ENCODE measurements around the gene NLRP6. TPM values are rescaled to one million over a fixed set of nuclear protein-coding genes. Genes with fewer than 3 reads are reported as not detected.

NLRP6 gene
- total RNA-seq, 2 experiments from 2014 or later = 32.1 to 34.0 TPM

DNA sequence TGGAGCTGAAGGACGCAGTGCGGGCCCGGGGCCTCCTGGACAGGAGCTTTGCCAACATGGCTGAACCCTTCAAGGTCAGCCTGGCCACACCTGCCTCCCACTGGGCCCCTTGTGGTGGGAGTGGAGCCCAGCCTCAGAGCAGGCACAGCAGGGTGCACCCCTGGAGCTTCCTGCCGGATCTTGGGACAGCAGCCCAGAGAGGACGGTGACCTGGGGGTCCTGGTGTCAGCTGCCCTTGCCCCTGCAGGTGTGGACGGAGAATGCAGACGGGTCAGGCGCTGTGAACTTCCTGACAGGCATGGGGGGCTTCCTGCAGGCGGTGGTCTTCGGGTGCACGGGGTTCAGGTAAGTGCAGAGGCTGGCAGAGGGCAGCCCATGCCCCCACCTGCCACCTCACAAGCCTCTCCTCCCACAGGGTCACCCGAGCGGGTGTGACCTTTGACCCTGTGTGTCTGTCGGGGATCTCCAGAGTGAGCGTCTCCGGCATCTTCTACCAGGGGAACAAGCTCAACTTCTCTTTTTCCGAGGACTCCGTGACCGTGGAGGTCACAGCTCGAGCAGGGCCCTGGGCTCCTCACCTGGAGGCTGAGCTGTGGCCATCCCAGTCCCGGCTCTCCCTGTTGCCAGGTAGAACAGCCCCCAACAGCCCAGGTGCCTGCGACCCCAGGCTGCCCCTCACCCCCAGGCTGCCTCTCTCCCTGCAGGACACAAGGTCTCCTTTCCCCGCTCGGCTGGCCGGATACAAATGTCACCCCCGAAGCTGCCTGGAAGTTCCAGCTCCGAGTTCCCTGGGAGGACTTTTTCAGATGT lies 15.8 kb downstream of the NLRP6 start:
- DNase-seq (peak; percentile 29), ATAC-seq (ENCODE audit: low read depth) (no peak)
- H3K27me3 Mint-ChIP-seq = no peaks in the 10 kb centered on the region
- POLR2A ChIA-PET = interaction anchor here (0.6 to 13.4 kb wide), 8 partner anchors 14 to 282 kb away, joined by 3 to 264 read pairs (median 4); partner anchors contain the start of genes BET1L, NLRP6 and RIC8A
- no peaks in the 10 kb centered on the region for H3K9me3 Mint-ChIP-seq
- peak overlapping the region; percentile 71 for H3K4me3 Mint-ChIP-seq
- H3K27ac Mint-ChIP-seq = peak overlapping the region; percentile 76
- peaks cover 30% of the 10 kb centered on the region for H3K36me3 Mint-ChIP-seq
- peaks cover 46% of the 10 kb centered on the region for H3K4me1 Mint-ChIP-seq

DNA sequence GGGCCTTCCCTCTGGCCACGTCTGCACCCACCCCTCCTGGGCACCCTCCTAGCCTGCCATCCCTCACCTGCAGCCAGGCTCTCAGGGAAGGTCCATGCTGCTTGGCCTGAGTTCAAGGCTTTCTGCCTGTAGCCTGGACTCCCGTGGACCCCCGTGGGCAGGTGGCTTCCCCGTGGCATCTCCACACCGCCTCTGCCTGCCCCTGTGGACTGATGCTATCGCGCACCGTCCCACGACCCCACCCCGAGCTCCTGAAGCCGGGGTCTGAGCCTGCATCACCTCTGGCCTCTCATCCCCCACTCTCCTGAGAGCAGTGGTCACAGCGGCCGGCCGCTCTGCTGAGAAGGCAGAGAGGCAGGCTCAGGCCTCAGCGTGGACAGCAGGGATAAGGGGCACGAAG lies 16.6 kb downstream of the NLRP6 start:
- Mint-ChIP-seq H3K27ac (peak overlapping the region; percentile 76), H3K36me3 (peaks cover 29% of the 10 kb centered on the region), H3K9me3 (no peaks in the 10 kb centered on the region), H3K4me1 (peaks cover 47% of the 10 kb centered on the region), H3K4me3 (peak overlapping the region; percentile 71), H3K27me3 (no peaks in the 10 kb centered on the region)
- POLR2A ChIA-PET = interaction anchor here (0.6 to 13.4 kb wide), 7 partner anchors 8 to 281 kb away, joined by 3 to 264 read pairs (median 4); partner anchors contain the start of gene NLRP6
- ATAC-seq (ENCODE audit: low read depth) = no peak
- DNase-seq = peak; percentile 34

DNA sequence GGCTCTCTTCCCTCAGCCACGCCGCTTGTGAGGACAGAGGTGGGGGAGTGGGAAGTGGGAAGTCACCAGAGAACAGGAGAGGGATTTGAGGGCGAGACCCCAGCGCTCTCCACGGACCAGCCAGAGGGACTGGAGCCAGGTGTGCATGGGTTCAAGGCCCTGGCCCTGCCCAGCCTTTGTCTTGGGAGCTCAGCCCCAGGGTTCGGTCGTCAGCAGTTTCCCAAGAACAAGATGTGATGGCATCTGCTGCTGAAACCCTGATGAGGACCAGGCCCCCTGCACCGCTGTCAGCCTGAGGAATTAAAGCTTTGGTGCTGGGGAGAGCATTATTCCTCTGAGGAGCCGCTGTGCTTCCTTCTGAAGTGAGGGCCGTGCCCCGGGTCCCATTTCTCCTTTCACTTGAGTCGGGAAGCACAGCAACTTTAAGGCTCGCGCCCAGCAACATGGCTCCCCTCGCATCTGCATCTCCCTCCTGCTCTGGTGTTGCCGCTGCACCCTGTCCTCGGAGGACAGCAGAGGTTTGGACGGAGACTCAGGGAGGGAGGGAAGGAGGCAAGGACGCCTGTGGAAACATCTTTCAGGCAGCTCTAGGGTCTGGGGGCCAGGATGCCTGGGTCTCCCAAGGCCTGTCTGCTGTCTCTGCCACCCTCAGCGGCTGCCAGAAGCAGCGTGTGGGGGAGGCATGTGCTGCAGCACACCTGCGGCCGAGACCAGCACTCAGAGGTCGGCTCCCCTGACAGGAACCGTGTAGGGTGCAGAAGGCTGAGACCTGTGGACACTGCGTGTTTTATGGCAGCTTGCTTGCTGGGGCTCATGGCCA lies 17.4 kb downstream of the NLRP6 start:
- Mint-ChIP-seq H3K9me3 (no peaks in the 10 kb centered on the region), H3K27ac (peak overlapping the region; percentile 76), H3K4me3 (peak overlapping the region; percentile 71), H3K27me3 (peaks cover 5% of the 10 kb centered on the region), H3K4me1 (peaks cover 52% of the 10 kb centered on the region), H3K36me3 (peaks cover 23% of the 10 kb centered on the region)
- DNase-seq = peak; percentile 37
- POLR2A ChIA-PET = interaction anchor here (0.5 to 13.4 kb wide), 10 partner anchors 8 to 121 kb away, joined by 3 to 264 read pairs (median 4); partner anchors contain the start of genes IFITM2 and NLRP6
- ATAC-seq (ENCODE audit: low read depth) = no peak

DNA sequence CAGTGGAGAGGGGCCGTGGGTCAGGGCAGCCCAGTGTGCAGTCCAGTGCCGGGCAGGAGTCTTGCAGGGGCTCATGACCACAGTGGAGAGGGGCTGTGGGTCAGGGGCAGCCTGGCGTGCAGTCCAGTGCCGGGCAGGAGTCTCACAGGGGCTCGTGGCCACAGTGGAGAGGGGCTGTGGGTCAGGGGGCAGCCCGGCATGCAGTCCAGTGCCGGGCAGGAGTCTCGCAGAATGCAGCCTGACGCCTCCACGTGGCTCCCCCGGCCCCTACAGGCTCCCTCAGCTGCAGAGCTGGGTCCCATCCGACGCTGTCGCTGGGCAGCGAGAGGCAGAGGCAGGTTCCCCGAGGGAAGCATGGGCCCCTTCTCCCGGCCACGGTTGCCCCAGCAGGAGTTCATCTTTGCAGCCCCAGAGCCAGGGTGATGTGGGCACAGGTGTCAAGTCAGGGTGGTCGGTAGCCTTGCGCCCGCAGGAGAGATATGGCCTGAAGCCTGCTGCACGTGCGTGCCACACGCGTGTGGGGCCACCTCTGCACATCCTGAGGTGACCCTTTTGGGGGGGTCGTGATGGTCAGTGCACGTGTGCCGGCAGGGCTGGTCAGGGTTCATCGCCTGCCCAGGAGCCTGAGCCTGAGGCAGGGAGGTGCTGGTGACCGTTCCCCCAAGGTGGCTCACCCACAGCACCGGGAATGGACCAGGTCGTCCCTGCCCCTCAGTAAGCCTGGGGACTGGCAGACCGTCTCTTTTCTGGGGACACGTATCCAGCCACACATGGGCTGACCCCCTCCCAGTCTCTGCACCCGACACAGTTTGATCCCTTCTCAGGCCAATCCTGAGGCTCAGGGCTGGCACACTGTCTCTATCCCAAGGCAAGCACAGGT lies 18.2 kb downstream of the NLRP6 start:
- POLR2A ChIA-PET = interaction anchor here (0.5 to 13.4 kb wide), 6 partner anchors 8 to 59 kb away, joined by 3 to 264 read pairs (median 4); partner anchors contain the start of gene NLRP6
- Mint-ChIP-seq H3K27me3 (peaks cover 6% of the 10 kb centered on the region), H3K4me3 (peak overlapping the region; percentile 73), H3K9me3 (no peaks in the 10 kb centered on the region), H3K36me3 (peaks cover 15% of the 10 kb centered on the region), H3K27ac (peak overlapping the region; percentile 90), H3K4me1 (peaks cover 50% of the 10 kb centered on the region)
- ATAC-seq (ENCODE audit: low read depth) (no peak), DNase-seq (peak; percentile 51)

DNA sequence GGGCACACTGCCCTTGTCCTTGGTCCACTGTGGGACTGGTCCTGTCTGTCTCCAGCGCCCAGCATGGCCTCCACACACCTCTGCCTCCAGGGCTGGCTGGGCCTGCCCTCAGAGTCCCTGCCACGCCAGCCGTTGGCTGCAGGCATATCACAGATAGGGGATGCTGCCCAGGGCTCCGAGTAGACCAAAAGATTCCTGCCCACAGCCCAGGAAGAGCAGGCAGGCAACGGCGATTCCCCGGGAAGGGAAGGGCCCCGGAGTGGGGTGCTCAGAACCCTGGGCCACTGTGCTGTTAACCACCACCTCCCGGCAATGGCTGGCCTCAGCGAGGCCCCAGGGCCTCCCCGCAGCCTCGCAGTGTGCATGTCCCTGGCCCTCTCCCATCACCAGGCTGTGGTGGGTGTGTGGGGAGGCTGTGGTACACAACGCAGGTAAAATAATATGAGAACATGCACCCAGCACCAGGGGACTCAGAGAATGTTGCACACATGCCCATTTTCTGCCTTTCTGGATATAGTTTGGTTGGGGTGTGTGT lies 18.9 kb downstream of the NLRP6 start:
- H3K27ac Mint-ChIP-seq = peak overlapping the region; percentile 90
- POLR2A ChIA-PET = interaction anchor here (0.6 to 5.7 kb wide), 10 partner anchors 9 to 58 kb away, joined by 3 to 71 read pairs (median 7); partner anchors contain the start of genes IFITM2 and PGGHG
- H3K4me3 Mint-ChIP-seq = peak overlapping the region; percentile 73
- ATAC-seq (ENCODE audit: low read depth) (peak; percentile 1), DNase-seq (peak; percentile 75)
- no peaks in the 10 kb centered on the region for H3K9me3 Mint-ChIP-seq
- peaks cover 50% of the 10 kb centered on the region for H3K4me1 Mint-ChIP-seq
- H3K36me3 Mint-ChIP-seq = peaks cover 12% of the 10 kb centered on the region
- H3K27me3 Mint-ChIP-seq = peaks cover 6% of the 10 kb centered on the region

DNA sequence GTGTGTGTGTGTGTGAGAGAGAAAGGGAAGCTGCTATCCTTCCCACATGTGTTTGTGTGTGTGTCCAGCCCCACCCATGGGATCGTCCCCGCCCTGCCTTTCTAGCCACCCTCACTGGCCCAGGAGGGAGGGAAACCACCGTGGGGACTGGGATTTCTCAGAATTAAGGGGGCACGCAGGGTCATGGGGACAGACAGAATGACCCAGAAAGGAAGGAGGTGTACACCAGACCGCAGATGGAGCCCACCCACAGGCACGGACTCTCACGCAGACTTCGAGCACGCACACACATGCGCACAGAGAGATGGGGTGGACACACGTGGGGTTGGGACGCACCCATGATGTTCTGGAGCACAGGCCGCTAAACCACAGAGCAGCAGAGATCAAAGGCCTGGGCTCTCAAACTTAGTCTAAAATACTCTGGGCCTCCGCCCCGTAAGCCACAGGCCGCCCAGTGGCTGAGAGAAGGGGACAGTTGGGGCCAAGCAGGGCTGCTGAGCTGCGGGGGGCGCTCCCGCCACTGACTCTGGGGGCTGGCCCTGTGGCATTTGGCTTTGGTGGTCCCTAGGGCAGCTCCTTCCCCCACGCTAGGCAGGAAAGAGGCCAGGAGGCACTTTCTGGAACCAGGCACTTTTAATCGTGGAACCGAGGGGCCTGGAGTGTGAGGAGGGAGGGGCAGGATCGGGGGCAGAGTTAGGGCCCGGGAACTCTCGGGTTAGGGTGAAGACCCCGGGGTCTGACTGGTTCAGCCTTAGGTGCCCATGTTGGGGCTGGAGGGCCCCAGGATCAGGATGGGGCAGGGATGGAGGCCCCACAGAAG lies 19.6 kb downstream of the NLRP6 start:
- Mint-ChIP-seq H3K27me3 (peaks cover 8% of the 10 kb centered on the region), H3K36me3 (peaks cover 8% of the 10 kb centered on the region), H3K4me3 (peak overlapping the region; percentile 73), H3K27ac (peak overlapping the region; percentile 90), H3K9me3 (no peaks in the 10 kb centered on the region), H3K4me1 (peaks cover 51% of the 10 kb centered on the region)
- ATAC-seq (ENCODE audit: low read depth) = peak; percentile 67
- POLR2A ChIA-PET = interaction anchor here (0.6 to 5.7 kb wide), 17 partner anchors 9 to 150 kb away, joined by 3 to 71 read pairs (median 5); partner anchors contain the start of genes IFITM2, PGGHG and PSMD13
- peak; percentile 84 for DNase-seq

DNA sequence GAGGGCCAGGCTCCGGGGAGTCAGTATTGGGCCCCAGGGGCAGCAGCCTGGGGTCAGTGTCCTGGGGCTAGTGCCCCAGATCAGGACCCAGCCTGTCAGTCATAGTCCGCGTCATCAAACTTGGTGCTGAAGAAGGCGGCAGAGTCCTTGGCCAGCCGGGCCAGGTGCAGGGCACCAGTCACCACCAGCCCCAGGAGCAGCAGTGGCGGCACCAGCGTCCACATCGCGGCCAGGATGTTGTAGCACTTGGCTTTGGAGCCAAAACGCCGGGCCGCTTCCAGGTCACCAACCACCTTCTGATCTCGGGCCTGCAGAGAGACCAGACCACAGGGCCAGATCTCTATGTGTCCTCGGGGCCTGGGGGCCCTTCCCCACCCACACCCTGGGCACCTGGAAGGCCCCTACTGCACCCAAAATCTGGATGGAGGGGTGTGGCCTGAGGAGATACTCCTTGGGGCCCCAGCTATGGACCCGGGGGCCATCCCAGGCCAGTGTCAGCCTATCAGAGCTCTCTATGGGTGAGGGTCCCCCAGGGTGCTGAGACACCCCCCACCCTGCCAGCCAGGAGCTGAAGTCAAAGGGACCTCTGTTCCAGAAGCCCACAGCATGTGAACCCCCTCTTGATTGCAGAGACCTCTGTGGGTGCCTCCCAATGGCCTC lies 20.3 kb downstream of the NLRP6 start:
- H3K36me3 Mint-ChIP-seq = peaks cover 6% of the 10 kb centered on the region
- POLR2A ChIA-PET = interaction anchor here (0.7 to 5.7 kb wide), 15 partner anchors 9 to 149 kb away, joined by 3 to 71 read pairs (median 5); partner anchors contain the start of genes IFITM2, NLRP6, PGGHG and PSMD13
- no peak for ATAC-seq (ENCODE audit: low read depth)
- H3K27ac Mint-ChIP-seq = peak overlapping the region; percentile 90
- H3K27me3 Mint-ChIP-seq = peaks cover 8% of the 10 kb centered on the region
- no peaks in the 10 kb centered on the region for H3K9me3 Mint-ChIP-seq
- H3K4me1 Mint-ChIP-seq = peaks cover 54% of the 10 kb centered on the region
- peak; percentile 53 for DNase-seq
- peak overlapping the region; percentile 73 for H3K4me3 Mint-ChIP-seq

DNA sequence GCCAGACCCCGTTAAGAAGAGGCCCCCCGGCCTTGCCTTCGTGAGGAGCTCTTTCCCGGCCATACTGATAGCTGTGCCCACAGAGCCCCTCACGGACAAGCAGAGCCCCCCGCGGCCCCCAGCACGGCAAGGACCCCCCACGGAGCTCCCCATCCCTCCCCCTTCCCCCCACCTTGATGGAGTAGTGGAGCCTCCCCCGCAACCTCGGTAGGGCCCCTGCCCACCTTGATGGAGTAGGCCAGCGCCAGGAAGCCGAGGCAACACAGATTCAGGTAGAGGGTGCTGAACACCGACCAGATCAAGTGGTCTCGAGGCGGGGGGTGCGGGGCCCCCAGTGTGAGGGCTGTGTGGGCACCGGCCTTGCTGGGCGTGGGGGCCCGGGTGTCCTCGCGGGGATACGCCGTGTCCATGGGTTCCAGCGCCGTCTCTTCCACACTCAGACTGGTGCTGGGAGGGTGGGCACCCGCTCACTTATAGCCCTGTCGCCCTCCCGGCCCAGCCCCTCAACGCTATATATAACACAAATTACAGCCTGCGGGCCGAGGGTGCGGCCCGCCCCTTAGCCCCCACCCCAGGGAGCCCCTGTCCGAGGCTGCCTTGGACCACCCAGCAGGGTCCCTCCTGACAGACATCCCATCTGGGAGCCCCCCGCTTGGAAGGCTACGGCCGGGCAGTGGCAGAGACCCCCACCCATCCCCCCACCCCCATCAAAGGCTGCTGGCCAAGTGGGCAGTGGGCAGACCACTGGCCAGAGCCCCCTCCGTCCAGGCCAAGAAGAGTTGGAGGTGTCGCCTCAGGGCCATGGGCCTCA lies 21.1 kb downstream of the NLRP6 start, which contains the start of gene IFITM5:
Gene IFITM5 (minus strand): TSS at position 446 of the 811 bp plus-strand sequence. CDS start 36 bp downstream, at position 410.
- POLR2A ChIA-PET = interaction anchor here (0.8 to 5.7 kb wide), 12 partner anchors 8 to 149 kb away, joined by 3 to 71 read pairs (median 8); partner anchors contain the start of genes IFITM2, NLRP6 and PGGHG
- Mint-ChIP-seq H3K4me3 (peak within 1 kb of the TSS; percentile 73), H3K4me1 (peaks cover 50% of the 10 kb centered on the region), H3K27me3 (peaks cover 8% of the 10 kb centered on the region), H3K36me3 (peaks cover 2% of the 10 kb centered on the region), H3K9me3 (no peaks in the 10 kb centered on the region), H3K27ac (peak within 1 kb of the TSS; percentile 90)
- DNase-seq = peak; percentile 44
- ATAC-seq (ENCODE audit: low read depth) = no peak

DNA sequence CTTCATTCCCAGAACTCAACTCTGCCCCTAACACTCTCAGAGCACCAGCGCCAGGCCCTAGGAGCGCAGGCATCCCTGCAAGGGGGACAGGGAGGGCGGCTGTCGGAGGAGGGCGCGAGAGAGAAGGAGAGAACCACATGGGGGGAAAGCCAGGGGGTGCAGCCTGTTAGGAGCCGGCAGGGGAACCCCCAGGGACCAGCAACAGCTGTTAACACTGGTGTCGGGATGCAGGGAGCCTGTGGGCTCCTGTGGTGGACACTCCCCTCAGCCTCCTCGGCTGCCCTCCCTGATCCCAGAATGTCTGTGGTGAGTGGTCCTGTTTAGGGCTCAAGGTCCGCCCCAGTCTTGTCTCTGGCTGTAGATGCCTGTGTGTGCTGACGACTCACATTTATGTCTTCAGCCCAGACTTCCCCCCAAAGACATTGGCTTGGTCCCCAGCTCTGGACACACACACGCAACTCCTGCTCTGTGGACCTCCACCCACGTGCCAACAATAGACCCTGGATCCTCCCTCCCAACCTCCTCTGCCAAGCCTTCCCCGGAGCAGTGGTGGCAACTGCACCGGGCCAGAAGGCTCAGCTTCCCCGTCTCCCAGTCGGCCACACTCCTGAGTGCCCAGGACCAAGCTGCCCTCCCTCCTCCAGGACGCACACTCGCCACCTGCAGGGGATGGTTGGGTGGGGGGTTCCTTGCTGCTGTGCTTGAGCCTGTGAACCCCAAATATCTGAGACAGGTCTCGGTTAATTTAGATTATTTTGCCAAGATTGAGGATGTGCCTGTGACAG lies 21.9 kb downstream of the NLRP6 start:
- H3K4me3 Mint-ChIP-seq = peak overlapping the region; percentile 44
- H3K36me3 Mint-ChIP-seq = peaks cover under 1% of the 10 kb centered on the region
- H3K27me3 Mint-ChIP-seq = peaks cover 8% of the 10 kb centered on the region
- peaks cover 52% of the 10 kb centered on the region for H3K4me1 Mint-ChIP-seq
- DNase-seq (peak; percentile 57), ATAC-seq (ENCODE audit: low read depth) (no peak)
- H3K27ac Mint-ChIP-seq = peak overlapping the region; percentile 58
- POLR2A ChIA-PET = interaction anchor here (1.1 to 5.7 kb wide), 8 partner anchors 9 to 93 kb away, joined by 3 to 71 read pairs (median 13); partner anchors contain the start of genes BET1L, NLRP6, PGGHG and RIC8A
- no peaks in the 10 kb centered on the region for H3K9me3 Mint-ChIP-seq

All from activated naive CD8-positive, alpha-beta T cell treated with anti-CD3 and anti-CD28 coated beads, Interleukin-2, amount 10 ng/mL, durations not matched to agents 7 days and 5 days (primary cell).